ENCODE data around the gene MAPRE2. TPM values are rescaled to one million over a fixed set of nuclear protein-coding genes. Genes with fewer than 3 reads are reported as not detected.

MAPRE2 gene
- total and polyA plus RNA-seq, 2 donors (not counting 1 experiment from before 2014, with no cell fraction given), result 18.5 to 88.1 TPM

DNA sequence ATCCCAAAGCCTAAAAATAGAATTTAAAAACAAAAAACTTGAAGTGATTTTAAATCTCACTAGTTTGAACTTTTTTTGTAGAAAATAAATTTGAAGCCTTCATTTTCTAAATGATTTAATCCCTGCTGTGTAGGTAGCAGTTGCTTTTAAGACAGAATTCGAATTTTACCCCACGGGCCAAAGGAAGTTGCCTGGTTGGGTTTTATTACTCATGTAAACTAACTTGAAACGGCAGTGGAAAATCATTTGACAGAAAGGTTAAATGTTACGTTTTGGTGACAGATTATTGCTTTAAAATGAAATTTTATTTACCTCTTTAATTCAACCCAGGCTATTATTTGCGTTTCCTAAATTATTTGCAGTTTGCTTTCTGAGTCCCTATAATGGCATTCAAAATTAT is 2.0 kb downstream of the MAPRE2 start:
- peaks cover 17% of the 10 kb centered on the region for H3K4me1 ChIP-seq (ENCODE audit: control insufficient read depth, extremely low read depth, insufficient read depth, low read length)
- H3K27ac ChIP-seq (ENCODE audit: insufficient read depth, low read length), result no peak overlapping the region
- H3K4me2 ChIP-seq (ENCODE audit: extremely low read depth, insufficient read depth, low read length), result peak overlapping the region; percentile 66
- no peak for DNase-seq (ENCODE audit: low read depth in 2 of 2)
- H3K36me3 ChIP-seq (ENCODE audit: control insufficient read depth, insufficient read depth, low read length), result no peaks in the 10 kb centered on the region
- H4K20me1 ChIP-seq (ENCODE audit: control insufficient read depth, extremely low read depth, insufficient read depth, low read length), result peaks cover 1% of the 10 kb centered on the region
- peaks cover 44% of the 10 kb centered on the region for H3K79me2 ChIP-seq (ENCODE audit: control insufficient read depth, insufficient read depth, low read length)
- H3K9ac ChIP-seq (ENCODE audit: insufficient read depth, low read length), result no peak overlapping the region
- H3K4me3 ChIP-seq (replicated peaks in 1 of 4; ENCODE audit: control extremely low read depth in 1 of 4, insufficient read depth in 1 of 4, low read depth in 3 of 4, low read length in 4 of 4), result peak overlapping the region in 3 of 4 experiments; percentile 25 to 94 (median 90)
- no peak overlapping the region for H2AFZ ChIP-seq (ENCODE audit: low read length)
- H3K9me3 ChIP-seq (ENCODE audit: control insufficient read depth, insufficient read depth, low read depth, low read length), result no peaks in the 10 kb centered on the region
- no peaks in the 10 kb centered on the region for H3K27me3 ChIP-seq (ENCODE audit: control insufficient read depth, insufficient read depth, low read length)
- TF ChIP-seq EZH2 (IDR thresholded peaks at IDR 0.05; ENCODE audit: low read length, missing control alignments) (no peak), CTCF (conservative IDR thresholded peaks at IDR 0.05 in 1 of 2, IDR thresholded peaks at IDR 0.05 in 1 of 2; ENCODE audit: low read depth in 1 of 2, low read length in 2 of 2) (no peak)

DNA sequence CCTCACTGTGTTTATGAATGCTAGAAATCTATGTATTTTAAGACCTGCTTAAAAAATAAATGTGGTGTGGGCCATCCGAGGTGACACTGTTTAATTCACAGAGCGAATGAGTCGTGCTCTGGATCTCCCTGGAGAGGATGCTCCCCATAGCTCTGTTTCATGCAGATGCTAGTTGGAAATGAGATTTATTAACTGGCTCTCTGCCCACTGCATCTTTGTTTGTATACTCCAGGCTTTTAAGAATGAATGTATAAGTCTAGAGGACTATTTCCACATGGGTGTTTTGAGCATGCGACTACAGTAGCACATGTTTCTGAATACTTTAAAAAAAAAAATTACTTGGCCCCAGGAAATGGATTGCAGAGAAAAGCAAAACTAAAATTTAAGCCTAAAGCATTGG is 3.9 kb downstream of the MAPRE2 start:
- Histone ChIP-seq H3K4me3 (replicated peaks in 1 of 4; ENCODE audit: control extremely low read depth in 1 of 4, insufficient read depth in 1 of 4, low read depth in 3 of 4, low read length in 4 of 4) (peak overlapping the region in 1 of 4 experiments; percentile 11), H3K79me2 (ENCODE audit: control insufficient read depth, insufficient read depth, low read length) (peaks cover 50% of the 10 kb centered on the region), H3K27ac (ENCODE audit: insufficient read depth, low read length) (no peak overlapping the region), H3K9ac (ENCODE audit: insufficient read depth, low read length) (no peak overlapping the region), H3K9me3 (ENCODE audit: control insufficient read depth, insufficient read depth, low read depth, low read length) (no peaks in the 10 kb centered on the region), H3K27me3 (ENCODE audit: control insufficient read depth, insufficient read depth, low read length) (no peaks in the 10 kb centered on the region), H3K36me3 (ENCODE audit: control insufficient read depth, insufficient read depth, low read length) (no peaks in the 10 kb centered on the region), H3K4me2 (ENCODE audit: extremely low read depth, insufficient read depth, low read length) (peak overlapping the region; percentile 87), H4K20me1 (ENCODE audit: control insufficient read depth, extremely low read depth, insufficient read depth, low read length) (peaks cover 1% of the 10 kb centered on the region), H3K4me1 (ENCODE audit: control insufficient read depth, extremely low read depth, insufficient read depth, low read length) (peaks cover 22% of the 10 kb centered on the region), H2AFZ (ENCODE audit: low read length) (no peak overlapping the region)
- no peak for TF ChIP-seq EZH2 (IDR thresholded peaks at IDR 0.05; ENCODE audit: low read length, missing control alignments)
- DNase-seq (ENCODE audit: low read depth in 2 of 2), result peak; percentile 13 to 81

DNA sequence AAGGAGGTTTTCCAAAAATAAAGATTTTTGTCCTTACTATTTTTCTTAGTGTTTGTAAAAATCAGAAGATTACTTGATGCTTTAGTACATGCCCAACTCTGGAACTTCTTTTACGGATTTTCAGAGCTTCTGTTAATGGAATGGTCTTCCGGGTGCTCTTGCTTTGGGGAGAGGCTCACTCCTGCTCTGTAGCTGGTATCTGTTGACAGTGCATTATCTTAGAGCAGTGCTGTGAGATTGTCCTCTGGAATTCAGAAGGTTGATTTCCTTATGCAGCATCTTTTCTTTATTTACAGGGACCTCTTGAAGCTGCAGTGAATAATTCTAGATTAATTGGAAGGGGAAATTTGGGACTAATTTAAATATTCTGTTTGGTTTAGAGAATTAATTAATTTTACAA is 4.6 kb downstream of the MAPRE2 start:
- no peak overlapping the region for H2AFZ ChIP-seq (ENCODE audit: low read length)
- H3K4me1 ChIP-seq (ENCODE audit: control insufficient read depth, extremely low read depth, insufficient read depth, low read length), result peaks cover 23% of the 10 kb centered on the region
- no peak for DNase-seq (ENCODE audit: low read depth in 2 of 2)
- H3K36me3 ChIP-seq (ENCODE audit: control insufficient read depth, insufficient read depth, low read length), result no peaks in the 10 kb centered on the region
- peak overlapping the region; percentile 87 for H3K4me2 ChIP-seq (ENCODE audit: extremely low read depth, insufficient read depth, low read length)
- peaks cover 1% of the 10 kb centered on the region for H4K20me1 ChIP-seq (ENCODE audit: control insufficient read depth, extremely low read depth, insufficient read depth, low read length)
- peak overlapping the region in 1 of 4 experiments; percentile 13 for H3K4me3 ChIP-seq (replicated peaks in 1 of 4; ENCODE audit: control extremely low read depth in 1 of 4, insufficient read depth in 1 of 4, low read depth in 3 of 4, low read length in 4 of 4)
- peaks cover 53% of the 10 kb centered on the region for H3K79me2 ChIP-seq (ENCODE audit: control insufficient read depth, insufficient read depth, low read length)
- TF ChIP-seq CTCF (conservative IDR thresholded peaks at IDR 0.05 in 1 of 2, IDR thresholded peaks at IDR 0.05 in 1 of 2; ENCODE audit: low read depth in 1 of 2, low read length in 2 of 2) (no peak), EZH2 (IDR thresholded peaks at IDR 0.05; ENCODE audit: low read length, missing control alignments) (no peak)
- H3K27me3 ChIP-seq (ENCODE audit: control insufficient read depth, insufficient read depth, low read length), result no peaks in the 10 kb centered on the region
- H3K27ac ChIP-seq (ENCODE audit: insufficient read depth, low read length), result no peak overlapping the region
- no peaks in the 10 kb centered on the region for H3K9me3 ChIP-seq (ENCODE audit: control insufficient read depth, insufficient read depth, low read depth, low read length)
- H3K9ac ChIP-seq (ENCODE audit: insufficient read depth, low read length), result no peak overlapping the region
